ENCODE data around the gene MFNG.

Gene MFNG

DNA sequence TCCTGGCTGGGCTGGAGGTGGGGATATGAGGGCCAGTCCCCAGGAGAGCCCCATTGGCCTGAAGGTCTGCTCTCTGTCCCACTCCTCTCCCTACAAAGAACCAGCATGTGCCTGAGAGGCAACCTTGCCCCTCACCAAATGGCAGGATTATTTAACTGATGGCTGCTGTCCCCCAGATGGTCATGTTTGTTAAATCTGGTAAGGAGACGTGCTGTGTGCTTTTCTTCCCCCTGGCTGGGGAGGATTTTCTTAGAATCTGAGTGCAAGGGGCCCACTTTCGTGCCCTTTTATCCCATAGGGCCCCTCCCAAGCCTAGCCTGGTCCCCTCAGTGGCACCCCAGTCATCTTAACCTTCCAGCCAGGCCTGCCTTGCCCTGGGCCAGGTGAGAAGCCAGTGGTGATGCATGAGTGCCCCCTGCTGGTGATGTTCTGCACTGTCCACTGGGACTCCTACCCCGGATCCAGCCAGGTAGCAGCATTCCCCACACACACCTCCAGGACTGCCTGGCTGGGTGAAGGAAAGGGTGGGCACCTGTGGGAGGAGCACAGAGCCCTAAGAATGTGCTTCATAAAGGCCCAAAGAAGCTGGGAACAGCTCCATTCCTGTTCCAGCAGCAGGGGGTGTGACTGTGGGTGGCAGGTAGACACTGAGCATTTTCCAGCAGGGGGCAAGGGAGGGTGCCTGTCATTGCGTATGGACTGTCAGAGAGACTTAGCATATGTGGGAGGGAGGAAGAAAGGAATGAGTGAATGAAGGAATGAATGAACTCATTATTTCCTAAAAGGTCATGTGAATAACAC is 28.9 kb downstream of the MFNG start:
- no peak overlapping the region for H3K4me3 ChIP-seq (ENCODE audit: low read depth, low read length)
- no peak overlapping the region for H3K27ac ChIP-seq (ENCODE audit: extremely low read depth, low read depth, low read length)
- ChIA-PET CTCF (interaction anchor here (0.6 to 6.2 kb wide), 54 partner anchors 8 to 291 kb away, joined by 3 to 273 read pairs (median 6); no protein-coding TSS in a partner anchor), POLR2A (interaction anchor here (0.7 kb wide), 1 partner anchor 141 kb away, joined by 4 read pairs; no protein-coding TSS in a partner anchor)
- no peaks in the 10 kb centered on the region for H3K36me3 ChIP-seq (ENCODE audit: control insufficient read depth in 2 of 2, insufficient read depth in 1 of 2, low read length in 2 of 2)
- no peaks in the 10 kb centered on the region for H3K9me3 ChIP-seq (ENCODE audit: control insufficient read depth, insufficient read depth, low read depth, low read length)
- H3K4me1 ChIP-seq (ENCODE audit: control insufficient read depth, insufficient read depth, low read length), result 0 out of 2 replicates have a peak, but pooled peaks cover 4% of the 10 kb centered on the region
- TF ChIP-seq ZNF785 (tag by site-specific recombination; IDR thresholded peaks at IDR 0.05), result no peak
- TF ChIP-seq GLIS1 (tag by site-specific recombination; IDR thresholded peaks at IDR 0.05), result peak; percentile 75
- TF ChIP-seq, protein P1, sequence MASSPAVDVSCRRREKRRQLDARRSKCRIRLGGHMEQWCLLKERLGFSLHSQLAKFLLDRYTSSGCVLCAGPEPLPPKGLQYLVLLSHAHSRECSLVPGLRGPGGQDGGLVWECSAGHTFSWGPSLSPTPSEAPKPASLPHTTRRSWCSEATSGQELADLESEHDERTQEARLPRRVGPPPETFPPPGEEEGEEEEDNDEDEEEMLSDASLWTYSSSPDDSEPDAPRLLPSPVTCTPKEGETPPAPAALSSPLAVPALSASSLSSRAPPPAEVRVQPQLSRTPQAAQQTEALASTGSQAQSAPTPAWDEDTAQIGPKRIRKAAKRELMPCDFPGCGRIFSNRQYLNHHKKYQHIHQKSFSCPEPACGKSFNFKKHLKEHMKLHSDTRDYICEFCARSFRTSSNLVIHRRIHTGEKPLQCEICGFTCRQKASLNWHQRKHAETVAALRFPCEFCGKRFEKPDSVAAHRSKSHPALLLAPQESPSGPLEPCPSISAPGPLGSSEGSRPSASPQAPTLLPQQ (tag by site-specific recombination; IDR thresholded peaks at IDR 0.05), result 0 out of 2 replicates have a peak, but pooled peaks have one; percentile 29
- TF ChIP-seq ZNF155 (tag by site-specific recombination; IDR thresholded peaks at IDR 0.05), result no peak
- TF ChIP-seq ZFP41 (tag by site-specific recombination; IDR thresholded peaks at IDR 0.05; ENCODE audit: borderline replicate concordance), result no peak
- TF ChIP-seq WT1 (tag by site-specific recombination; IDR thresholded peaks at IDR 0.05), result no peak
- TF ChIP-seq ZNF16 (tag by site-specific recombination; IDR thresholded peaks at IDR 0.05; ENCODE audit: low read depth), result no peak
- no peak for TF ChIP-seq KLF9 (tag by site-specific recombination; IDR thresholded peaks at IDR 0.05; ENCODE audit: low read depth)
- TF ChIP-seq ZEB2 (tag by site-specific recombination; IDR thresholded peaks at IDR 0.05), result peak; percentile 60; the same call in 1 of the 2 replicates
- TF ChIP-seq ZNF274 (IDR thresholded peaks at IDR 0.05; ENCODE audit: low read length), result no peak
- no peak for TF ChIP-seq ZNF274 (tag by site-specific recombination; IDR thresholded peaks at IDR 0.05; ENCODE audit: borderline replicate concordance)
- TF ChIP-seq OSR2 (tag by site-specific recombination; IDR thresholded peaks at IDR 0.05), result no peak
- TF ChIP-seq PRDM1 (tag by site-specific recombination; IDR thresholded peaks at IDR 0.05), result no peak
- no peak for TF ChIP-seq ZNF626 (tag by site-specific recombination; IDR thresholded peaks at IDR 0.05)
- no peak for TF ChIP-seq ZNF202 (tag by site-specific recombination; IDR thresholded peaks at IDR 0.05; ENCODE audit: borderline replicate concordance)
- no peak for TF ChIP-seq ZNF707 (tag by site-specific recombination; IDR thresholded peaks at IDR 0.05)
- no peak for TF ChIP-seq TCF7L2 (IDR thresholded peaks at IDR 0.05; ENCODE audit: borderline replicate concordance, low read depth, low read length)
- TF ChIP-seq ZNF140 (tag by site-specific recombination; IDR thresholded peaks at IDR 0.05), result no peak
- no peak for TF ChIP-seq ZNF10 (tag by site-specific recombination; IDR thresholded peaks at IDR 0.05)
- no peak for TF ChIP-seq MZF1 (tag by site-specific recombination; IDR thresholded peaks at IDR 0.05; ENCODE audit: borderline replicate concordance)
- peak; percentile 91 for TF ChIP-seq ZNF654 (tag by site-specific recombination; IDR thresholded peaks at IDR 0.05; ENCODE audit: low read depth)
- no peak for TF ChIP-seq IKZF3 (tag by site-specific recombination; IDR thresholded peaks at IDR 0.05)
- TF ChIP-seq ZNF114 (tag by site-specific recombination; IDR thresholded peaks at IDR 0.05), result no peak
- TF ChIP-seq ZNF175 (tag by site-specific recombination; IDR thresholded peaks at IDR 0.05), result no peak
- TF ChIP-seq ZNF830 (tag by site-specific recombination; IDR thresholded peaks at IDR 0.05; ENCODE audit: low read depth), result no peak
- TF ChIP-seq ZNF335 (tag by site-specific recombination; conservative IDR thresholded peaks at IDR 0.05), result no peak
- TF ChIP-seq, protein P2, sequence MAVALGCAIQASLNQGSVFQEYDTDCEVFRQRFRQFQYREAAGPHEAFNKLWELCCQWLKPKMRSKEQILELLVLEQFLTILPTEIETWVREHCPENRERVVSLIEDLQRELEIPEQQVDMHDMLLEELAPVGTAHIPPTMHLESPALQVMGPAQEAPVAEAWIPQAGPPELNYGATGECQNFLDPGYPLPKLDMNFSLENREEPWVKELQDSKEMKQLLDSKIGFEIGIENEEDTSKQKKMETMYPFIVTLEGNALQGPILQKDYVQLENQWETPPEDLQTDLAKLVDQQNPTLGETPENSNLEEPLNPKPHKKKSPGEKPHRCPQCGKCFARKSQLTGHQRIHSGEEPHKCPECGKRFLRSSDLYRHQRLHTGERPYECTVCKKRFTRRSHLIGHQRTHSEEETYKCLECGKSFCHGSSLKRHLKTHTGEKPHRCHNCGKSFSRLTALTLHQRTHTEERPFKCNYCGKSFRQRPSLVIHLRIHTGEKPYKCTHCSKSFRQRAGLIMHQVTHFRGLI (tag by site-specific recombination; IDR thresholded peaks at IDR 0.05), result no peak
- no peak for TF ChIP-seq YY1 (tag by site-specific recombination; IDR thresholded peaks at IDR 0.05)
- TF ChIP-seq ZNF37A (tag by site-specific recombination; IDR thresholded peaks at IDR 0.05), result no peak
- 0 out of 2 replicates have a peak, but pooled peaks have one; percentile 55 for TF ChIP-seq ZNF24 (tag by site-specific recombination; IDR thresholded peaks at IDR 0.05)
- TF ChIP-seq BCL11A (tag by site-specific recombination; IDR thresholded peaks at IDR 0.05; ENCODE audit: low read depth), result no peak
- no peak for TF ChIP-seq RBAK (tag by site-specific recombination; IDR thresholded peaks at IDR 0.05)
- TF ChIP-seq ZNF544 (tag by site-specific recombination; IDR thresholded peaks at IDR 0.05), result no peak
- TF ChIP-seq, protein P3, sequence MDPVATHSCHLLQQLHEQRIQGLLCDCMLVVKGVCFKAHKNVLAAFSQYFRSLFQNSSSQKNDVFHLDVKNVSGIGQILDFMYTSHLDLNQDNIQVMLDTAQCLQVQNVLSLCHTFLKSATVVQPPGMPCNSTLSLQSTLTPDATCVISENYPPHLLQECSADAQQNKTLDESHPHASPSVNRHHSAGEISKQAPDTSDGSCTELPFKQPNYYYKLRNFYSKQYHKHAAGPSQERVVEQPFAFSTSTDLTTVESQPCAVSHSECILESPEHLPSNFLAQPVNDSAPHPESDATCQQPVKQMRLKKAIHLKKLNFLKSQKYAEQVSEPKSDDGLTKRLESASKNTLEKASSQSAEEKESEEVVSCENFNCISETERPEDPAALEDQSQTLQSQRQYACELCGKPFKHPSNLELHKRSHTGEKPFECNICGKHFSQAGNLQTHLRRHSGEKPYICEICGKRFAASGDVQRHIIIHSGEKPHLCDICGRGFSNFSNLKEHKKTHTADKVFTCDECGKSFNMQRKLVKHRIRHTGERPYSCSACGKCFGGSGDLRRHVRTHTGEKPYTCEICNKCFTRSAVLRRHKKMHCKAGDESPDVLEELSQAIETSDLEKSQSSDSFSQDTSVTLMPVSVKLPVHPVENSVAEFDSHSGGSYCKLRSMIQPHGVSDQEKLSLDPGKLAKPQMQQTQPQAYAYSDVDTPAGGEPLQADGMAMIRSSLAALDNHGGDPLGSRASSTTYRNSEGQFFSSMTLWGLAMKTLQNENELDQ (tag by site-specific recombination; IDR thresholded peaks at IDR 0.05; ENCODE audit: low read depth), result no peak
- TF ChIP-seq ZSCAN30 (tag by site-specific recombination; IDR thresholded peaks at IDR 0.05), result peak; percentile 100
- TF ChIP-seq ZNF514 (tag by site-specific recombination; IDR thresholded peaks at IDR 0.05), result no peak
